ENCODE measurements around the gene RPS15A.
"Not testable (repeated sequence)": the region's sequence is repeated elsewhere in the genome, so short reads cannot be mapped to it uniquely, and the experiment has no call there.

RPS15A gene

GRCh38 chr16:18740027-18740426 lies 50.1 kb downstream of the RPS15A start:
- DNase-seq: not testable (repeated sequence)

- not testable (repeated sequence) for DNase-seq
These were observed 51.4 kb downstream of the RPS15A start for GRCh38 chr16:18738768-18739167.

GRCh38 chr16:18734279-18734678 lies 55.9 kb downstream of the RPS15A start:
- not testable (repeated sequence) for DNase-seq
